Neural crest cell (in vitro differentiated cells): ENCODE results near the gene RHBDL1. TPM values are rescaled to one million over a fixed set of nuclear protein-coding genes. Genes with fewer than 3 reads are reported as not detected.

Experiments
- DNase-seq: peaks from one replicate; pipeline ENCODE4 v3.0.0; 2021; ENCODE audit warnings: low read depth, mixed read lengths, low spot score
- H3K27ac Mint-ChIP-seq: one replicate; pipeline ENCODE4 v1.8.0; 2021; ENCODE audit warnings: mild to moderate bottlenecking, mixed read lengths; ENCODE audit not compliant: unreplicated experiment
- H3K27me3 Mint-ChIP-seq: 2 replicates; pipeline ENCODE4 v1.8.0; 2021; ENCODE audit warnings: low read depth, mild to moderate bottlenecking, mixed read lengths
- H3K36me3 Mint-ChIP-seq: 2 replicates; pipeline ENCODE4 v1.8.0; 2021; ENCODE audit warnings: low read depth, mild to moderate bottlenecking, mixed read lengths
- H3K4me1 Mint-ChIP-seq: 2 replicates; pipeline ENCODE4 v1.8.0; 2021; ENCODE audit warnings: mixed read lengths
- H3K4me3 Mint-ChIP-seq: one replicate; pipeline ENCODE4 v1.8.0; 2021; ENCODE audit warnings: mild to moderate bottlenecking, mixed read lengths
- H3K9me3 Mint-ChIP-seq: 2 replicates; pipeline ENCODE4 v1.8.0; 2021; ENCODE audit warnings: mixed read lengths
- total RNA-seq: library from RNA; stranded (reverse); gene quantifications from 2 replicates; pipeline ENCODE4 v1.2.1, GENCODE V29; 2021
- TF ChIP-seq, protein P1 (sequence below): fragments of 200-600 bp; sonication (generic); conservative IDR thresholded peaks from 2 replicates; pipeline ENCODE4 v1.5.0; 2021; ENCODE audit warnings: antibody characterized with exemption, mild to moderate bottlenecking

Gene RHBDL1
- total RNA-seq, 1 donor from 2014 or later, result 3.1 TPM

DNA sequence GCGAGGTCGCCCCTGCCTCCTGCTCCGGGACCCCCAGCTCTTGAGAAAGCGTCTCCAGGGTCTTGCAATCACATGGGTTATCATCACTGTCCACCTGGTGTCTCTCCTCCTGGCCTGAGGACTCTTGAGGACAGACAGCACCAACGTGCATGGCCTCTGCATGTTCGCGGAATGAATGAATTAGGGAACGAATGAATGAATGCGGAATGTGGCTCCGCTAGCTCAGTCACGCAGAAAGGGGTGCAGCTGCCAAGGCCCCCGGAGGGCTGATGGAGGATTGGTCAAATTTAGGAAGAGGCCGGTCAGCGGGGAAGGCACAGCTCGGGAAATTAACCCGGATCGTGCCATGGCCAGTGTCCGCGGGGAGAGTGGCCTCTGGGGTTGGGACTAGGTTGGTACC is 26.9 kb downstream of the RHBDL1 start:
- no peak overlapping the region for H3K27ac Mint-ChIP-seq
- H3K4me3 Mint-ChIP-seq, result no peak overlapping the region
- TF ChIP-seq, protein P1, sequence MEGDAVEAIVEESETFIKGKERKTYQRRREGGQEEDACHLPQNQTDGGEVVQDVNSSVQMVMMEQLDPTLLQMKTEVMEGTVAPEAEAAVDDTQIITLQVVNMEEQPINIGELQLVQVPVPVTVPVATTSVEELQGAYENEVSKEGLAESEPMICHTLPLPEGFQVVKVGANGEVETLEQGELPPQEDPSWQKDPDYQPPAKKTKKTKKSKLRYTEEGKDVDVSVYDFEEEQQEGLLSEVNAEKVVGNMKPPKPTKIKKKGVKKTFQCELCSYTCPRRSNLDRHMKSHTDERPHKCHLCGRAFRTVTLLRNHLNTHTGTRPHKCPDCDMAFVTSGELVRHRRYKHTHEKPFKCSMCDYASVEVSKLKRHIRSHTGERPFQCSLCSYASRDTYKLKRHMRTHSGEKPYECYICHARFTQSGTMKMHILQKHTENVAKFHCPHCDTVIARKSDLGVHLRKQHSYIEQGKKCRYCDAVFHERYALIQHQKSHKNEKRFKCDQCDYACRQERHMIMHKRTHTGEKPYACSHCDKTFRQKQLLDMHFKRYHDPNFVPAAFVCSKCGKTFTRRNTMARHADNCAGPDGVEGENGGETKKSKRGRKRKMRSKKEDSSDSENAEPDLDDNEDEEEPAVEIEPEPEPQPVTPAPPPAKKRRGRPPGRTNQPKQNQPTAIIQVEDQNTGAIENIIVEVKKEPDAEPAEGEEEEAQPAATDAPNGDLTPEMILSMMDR, result no peak
- H3K9me3 Mint-ChIP-seq, result no peaks in the 10 kb centered on the region
- no peak for DNase-seq
- peaks cover 86% of the 10 kb centered on the region for H3K27me3 Mint-ChIP-seq
- H3K36me3 Mint-ChIP-seq, result no peaks in the 10 kb centered on the region
- no peaks in the 10 kb centered on the region for H3K4me1 Mint-ChIP-seq

DNA sequence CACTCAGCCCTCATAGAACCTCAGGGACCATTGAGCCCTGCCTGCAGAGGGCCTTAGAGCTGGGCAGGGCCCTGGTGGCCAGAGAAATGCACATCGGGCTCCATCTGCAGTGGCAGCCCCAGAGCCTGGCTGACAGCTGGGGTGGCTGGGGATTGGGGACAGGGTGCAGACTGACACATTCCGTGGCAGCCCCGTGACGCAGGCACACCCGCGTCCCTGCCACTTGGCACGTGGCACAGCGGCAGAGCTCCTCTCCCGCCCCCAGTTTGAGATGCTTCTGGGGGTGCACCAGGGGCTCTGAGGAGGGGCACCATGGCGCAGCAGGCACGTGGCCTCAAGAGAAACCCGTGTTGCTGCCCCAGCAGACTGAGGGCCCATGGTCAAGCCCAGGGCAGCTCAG is 27.9 kb downstream of the RHBDL1 start:
- no peaks in the 10 kb centered on the region for H3K4me1 Mint-ChIP-seq
- TF ChIP-seq, protein P1, result no peak
- peaks cover 84% of the 10 kb centered on the region for H3K27me3 Mint-ChIP-seq
- no peak overlapping the region for H3K4me3 Mint-ChIP-seq
- no peak overlapping the region for H3K27ac Mint-ChIP-seq
- no peaks in the 10 kb centered on the region for H3K36me3 Mint-ChIP-seq
- DNase-seq, result no peak
- H3K9me3 Mint-ChIP-seq, result no peaks in the 10 kb centered on the region

DNA sequence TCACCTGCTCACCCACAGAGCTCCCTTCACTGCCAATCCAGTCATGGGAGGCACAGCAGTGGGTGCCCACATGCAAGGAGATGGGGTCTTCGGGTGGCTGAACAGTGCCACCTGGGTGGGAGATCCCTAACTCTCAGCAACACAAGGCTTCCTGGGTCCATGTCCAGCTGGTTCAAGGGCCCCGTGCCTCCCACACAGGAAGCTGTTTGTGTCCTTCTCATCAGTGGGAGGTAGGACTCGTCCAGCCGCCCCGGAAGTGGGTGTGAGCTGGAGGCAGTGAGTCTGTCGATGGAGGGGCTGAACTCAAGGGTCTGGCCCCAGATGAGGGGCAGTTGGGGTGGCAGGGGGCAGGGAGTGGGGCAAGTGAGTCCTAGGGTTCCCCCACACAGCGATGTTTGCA is 28.6 kb downstream of the RHBDL1 start:
- no peak overlapping the region for H3K4me3 Mint-ChIP-seq
- DNase-seq, result no peak
- no peak overlapping the region for H3K27ac Mint-ChIP-seq
- peaks cover 84% of the 10 kb centered on the region for H3K27me3 Mint-ChIP-seq
- TF ChIP-seq, protein P1, result no peak
- no peaks in the 10 kb centered on the region for H3K4me1 Mint-ChIP-seq
- H3K9me3 Mint-ChIP-seq, result no peaks in the 10 kb centered on the region
- no peaks in the 10 kb centered on the region for H3K36me3 Mint-ChIP-seq

DNA sequence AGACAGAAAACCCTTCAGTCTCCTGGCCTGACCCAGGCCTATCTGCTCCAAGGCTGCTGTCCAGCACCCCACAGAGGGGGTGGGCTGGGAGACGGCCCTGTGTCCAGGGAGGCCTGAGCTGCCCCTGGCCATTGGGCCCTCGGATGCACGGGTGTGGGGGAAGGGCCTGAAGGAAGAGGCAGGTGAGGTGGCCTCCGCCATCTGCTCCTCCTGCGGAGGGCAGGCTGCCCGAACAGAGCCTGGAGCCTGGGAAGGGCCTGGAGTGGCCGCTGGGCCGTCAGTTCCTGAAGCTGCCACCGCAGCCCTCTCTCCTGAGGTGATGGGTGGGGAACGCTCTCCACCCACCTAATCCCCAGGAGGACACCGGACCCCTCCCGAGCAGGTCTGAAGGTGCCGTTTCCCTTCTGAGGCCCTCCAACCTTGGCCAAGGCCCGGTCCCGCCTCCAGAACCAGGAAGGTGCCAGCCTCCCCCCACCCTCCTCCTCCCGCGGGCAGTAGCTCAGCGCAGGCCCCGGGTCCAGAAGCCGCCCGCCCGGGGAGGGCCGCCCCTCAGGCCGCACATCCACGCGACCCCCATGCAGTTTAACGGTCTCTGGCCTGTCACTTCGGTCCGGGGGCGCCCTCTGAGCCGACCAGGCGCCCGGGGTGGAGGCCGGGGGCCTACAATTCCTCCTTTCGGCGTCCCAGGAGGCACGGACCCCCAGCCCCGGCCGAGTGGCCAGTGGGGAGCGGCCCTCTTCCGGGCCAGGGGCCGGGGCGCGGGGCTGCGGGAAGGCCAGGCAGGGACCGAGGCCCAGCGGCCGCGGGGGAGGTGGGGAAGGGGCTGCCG is 29.3 kb downstream of the RHBDL1 start:
- H3K4me1 Mint-ChIP-seq, result peaks cover 6% of the 10 kb centered on the region
- no peaks in the 10 kb centered on the region for H3K9me3 Mint-ChIP-seq
- DNase-seq, result no peak
- no peak overlapping the region for H3K27ac Mint-ChIP-seq
- no peaks in the 10 kb centered on the region for H3K36me3 Mint-ChIP-seq
- H3K4me3 Mint-ChIP-seq, result no peak overlapping the region
- TF ChIP-seq, protein P1, result no peak
- peaks cover 84% of the 10 kb centered on the region for H3K27me3 Mint-ChIP-seq

DNA sequence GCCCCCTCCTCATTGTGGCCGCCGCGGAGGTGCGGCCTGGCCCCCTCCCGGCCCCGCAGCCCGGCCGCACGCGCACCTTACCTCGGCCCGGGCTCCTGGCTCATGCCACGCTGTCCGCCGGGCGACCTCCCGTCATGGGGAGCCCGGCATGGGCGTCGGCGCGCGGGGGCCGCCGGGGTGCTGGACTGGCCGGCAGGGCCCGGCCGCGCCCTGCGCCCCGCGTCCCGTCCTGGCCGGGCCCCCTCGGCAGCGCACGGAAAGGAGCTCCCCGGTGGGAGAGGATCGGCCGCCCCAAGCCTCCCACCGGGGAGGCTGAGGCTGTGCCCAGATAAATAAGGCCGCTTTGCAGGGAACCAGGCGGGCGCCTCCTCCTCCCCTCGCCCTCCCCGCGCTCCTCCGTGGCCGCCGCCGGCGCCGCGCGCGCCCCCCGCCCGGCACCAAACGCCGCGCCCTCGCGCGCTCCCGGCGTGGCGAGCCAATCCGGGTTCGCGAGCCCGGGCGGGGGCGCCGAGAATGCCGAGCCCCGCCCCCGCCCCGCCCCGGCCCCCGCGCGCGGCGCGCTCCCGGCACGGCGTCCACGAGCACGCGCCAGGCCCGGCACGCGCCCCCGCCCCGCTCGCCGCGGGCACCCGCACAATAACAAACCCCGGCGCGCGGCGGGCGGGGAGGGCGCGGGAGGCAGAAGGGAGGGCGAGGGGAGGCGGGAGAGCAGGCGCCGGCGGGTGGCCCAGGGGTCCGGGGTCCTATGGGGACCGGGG is 30.1 kb downstream of the RHBDL1 start, which contains the start of gene FBXL16:
FBXL16 (minus strand) TSS at position 371 of the 758 bp plus-strand sequence. CDS start 8,396 bp downstream, outside the sequence.
- no peaks in the 10 kb centered on the region for H3K36me3 Mint-ChIP-seq
- no peak for DNase-seq
- no peak within 1 kb of the TSS for H3K27ac Mint-ChIP-seq
- no peaks in the 10 kb centered on the region for H3K9me3 Mint-ChIP-seq
- H3K4me1 Mint-ChIP-seq, result peaks cover 12% of the 10 kb centered on the region
- TF ChIP-seq, protein P1, result no peak
- H3K4me3 Mint-ChIP-seq, result no peak within 1 kb of the TSS
- H3K27me3 Mint-ChIP-seq, result peaks cover 81% of the 10 kb centered on the region
